ENCODE measurements around the gene NPAT.

The NPAT gene

DNA sequence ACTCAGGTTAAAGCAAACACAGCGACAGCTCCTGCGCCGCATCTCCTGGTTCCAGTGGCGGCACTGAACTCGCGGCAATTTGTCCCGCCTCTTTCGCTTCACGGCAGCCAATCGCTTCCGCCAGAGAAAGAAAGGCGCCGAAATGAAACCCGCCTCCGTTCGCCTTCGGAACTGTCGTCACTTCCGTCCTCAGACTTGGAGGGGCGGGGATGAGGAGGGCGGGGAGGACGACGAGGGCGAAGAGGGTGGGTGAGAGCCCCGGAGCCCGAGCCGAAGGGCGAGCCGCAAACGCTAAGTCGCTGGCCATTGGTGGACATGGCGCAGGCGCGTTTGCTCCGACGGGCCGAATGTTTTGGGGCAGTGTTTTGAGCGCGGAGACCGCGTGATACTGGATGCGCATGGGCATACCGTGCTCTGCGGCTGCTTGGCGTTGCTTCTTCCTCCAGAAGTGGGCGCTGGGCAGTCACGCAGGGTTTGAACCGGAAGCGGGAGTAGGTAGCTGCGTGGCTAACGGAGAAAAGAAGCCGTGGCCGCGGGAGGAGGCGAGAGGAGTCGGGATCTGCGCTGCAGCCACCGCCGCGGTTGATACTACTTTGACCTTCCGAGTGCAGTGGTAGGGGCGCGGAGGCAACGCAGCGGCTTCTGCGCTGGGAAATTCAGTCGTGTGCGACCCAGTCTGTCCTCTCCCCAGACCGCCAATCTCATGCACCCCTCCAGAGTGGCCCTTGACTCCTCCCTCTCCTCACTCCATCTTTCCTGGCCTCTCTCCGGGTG lies at the start of gene NPAT, which contains the start of gene ATM:
NPAT (minus strand) TSS at position 65 of the 774 bp plus-strand sequence. CDS start 102 bp downstream, outside the sequence.
ATM (plus strand) TSS at position 494 of the 774 bp plus-strand sequence. CDS start 4,558 bp downstream, outside the sequence.
- peak; percentile 99 to 100 (median 99) for DNase-seq
- intact Hi-C loops (cut with DNase I) = loop anchor here (5.0 kb wide), 3 partner anchors 100 to 440 kb away; partner anchors contain the start of gene ACAT1

DNA sequence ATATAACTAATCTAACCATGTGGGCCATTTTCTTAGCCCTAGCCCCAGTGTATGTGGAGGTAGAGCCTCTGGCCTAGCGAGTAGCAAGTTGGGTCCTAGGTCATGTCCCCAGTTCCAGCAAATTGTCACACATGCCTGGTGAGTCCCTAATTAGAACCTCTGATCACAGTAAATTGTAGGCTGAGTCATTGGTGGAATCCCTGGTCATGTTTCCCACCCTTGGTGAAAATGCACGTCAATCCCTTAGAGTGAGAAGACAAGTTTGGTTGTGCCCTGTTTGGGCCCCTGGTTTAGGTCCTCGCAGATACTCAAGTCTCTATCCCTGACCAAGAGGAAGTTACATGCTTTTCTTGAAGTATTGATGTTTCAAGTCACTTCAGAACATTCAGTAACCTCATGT lies 47.1 kb upstream of the NPAT start:
- intact Hi-C loops (cut with DNase I) = no loop called here
- DNase-seq = no peak

DNA sequence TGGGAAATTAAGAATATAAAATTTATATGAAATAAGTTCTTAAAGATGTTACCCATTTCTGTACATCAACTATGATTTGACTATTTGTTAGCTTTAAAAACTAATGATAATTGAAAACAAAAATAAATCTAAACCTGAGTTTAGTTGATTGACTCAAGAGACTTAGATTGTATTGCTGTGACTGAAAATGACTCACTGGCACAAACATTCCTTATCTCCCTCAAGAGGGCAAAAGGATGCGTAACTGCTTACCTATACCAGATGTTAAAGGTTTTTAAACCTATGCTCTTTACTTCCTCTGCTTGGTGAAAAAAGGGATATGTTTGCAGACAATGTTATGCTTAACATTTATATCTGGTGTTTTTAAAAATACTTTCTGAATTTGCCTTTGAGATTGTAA lies 30.7 kb upstream of the NPAT start:
- DNase-seq = no peak
- intact Hi-C loops (cut with DNase I) = no loop called here

DNA sequence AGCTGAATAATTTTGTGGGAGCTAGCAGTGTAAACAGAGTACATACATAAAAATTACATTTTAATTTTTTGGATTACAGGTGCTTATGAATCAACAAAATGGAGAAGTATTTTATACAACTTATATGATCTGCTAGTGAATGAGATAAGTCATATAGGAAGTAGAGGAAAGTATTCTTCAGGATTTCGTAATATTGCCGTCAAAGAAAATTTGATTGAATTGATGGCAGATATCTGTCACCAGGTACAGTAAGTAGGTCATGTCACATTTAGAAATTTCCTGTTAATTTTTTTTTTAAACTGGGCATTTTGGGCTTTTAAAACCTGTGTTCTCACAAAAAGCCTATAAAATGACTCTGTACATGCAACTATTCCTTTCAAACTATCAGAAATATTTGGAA lies 24.4 kb upstream of the NPAT start:
- intact Hi-C loops (cut with DNase I) = no loop called here
- DNase-seq = no peak

GRCh38 chr11:108246308-108246707 lies 23.9 kb upstream of the NPAT start:
- DNase-seq = no peak
- intact Hi-C loops (cut with DNase I) = no loop called here

GRCh38 chr11:108242422-108242821 lies 20.0 kb upstream of the NPAT start:
- intact Hi-C loops (cut with DNase I) = no loop called here
- no peak for DNase-seq

DNA sequence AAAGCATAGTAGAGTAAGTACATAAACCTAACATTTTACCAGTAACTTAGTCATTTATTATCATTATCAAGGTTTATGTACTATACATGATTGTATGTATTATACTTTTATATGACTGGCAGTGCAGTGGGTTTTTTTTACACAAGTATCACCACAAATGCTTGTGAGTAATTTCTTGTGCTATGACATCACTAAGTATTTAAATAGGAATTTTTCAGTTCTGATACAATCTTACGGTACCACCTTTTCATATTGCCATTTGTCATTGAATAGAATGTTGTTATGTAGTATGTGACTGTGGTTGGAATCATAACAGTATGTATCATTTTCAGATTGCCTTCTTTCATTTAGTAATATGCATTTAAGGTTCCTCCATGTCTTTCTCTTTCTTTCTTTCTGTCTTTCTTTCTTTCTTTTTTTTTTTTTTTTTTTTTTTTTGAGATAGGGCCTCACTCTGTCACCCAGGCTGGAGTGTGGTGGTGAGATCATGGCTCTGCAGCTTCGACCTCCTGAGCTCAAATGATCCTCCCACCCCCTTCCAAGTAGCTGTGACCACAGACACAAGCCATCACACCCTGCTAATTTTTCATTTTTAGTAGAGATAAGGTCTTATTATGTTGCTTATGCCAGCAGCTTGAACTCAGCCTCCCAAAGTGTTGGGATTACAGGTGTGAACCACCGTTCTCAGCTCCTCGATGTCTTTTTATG lies 19.0 kb upstream of the NPAT start:
- DNase-seq = no peak
- intact Hi-C loops (cut with DNase I) = no loop called here

DNA sequence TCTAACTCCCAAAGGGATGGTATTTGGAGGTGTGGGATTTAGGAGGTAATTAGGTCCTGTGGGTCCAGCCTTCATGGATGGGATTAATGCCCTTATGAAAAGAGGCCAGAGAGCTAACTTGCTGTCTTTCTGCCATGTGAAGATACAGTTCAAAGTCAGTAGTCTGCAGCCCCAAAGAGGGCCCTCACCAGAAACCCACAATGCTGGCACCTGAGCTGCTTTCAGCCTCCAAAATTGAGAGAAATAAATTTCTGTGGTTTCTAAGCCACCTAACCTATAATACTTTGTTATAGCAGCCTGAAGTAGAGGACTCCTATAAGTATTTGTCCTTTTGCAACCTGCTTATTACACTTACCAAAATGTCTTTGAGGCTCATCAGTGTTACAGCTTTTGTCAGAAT lies 16.6 kb upstream of the NPAT start:
- intact Hi-C loops (cut with DNase I) = no loop called here
- no peak for DNase-seq

- DNase-seq = no peak
- intact Hi-C loops (cut with DNase I) = no loop called here
These were observed 14.6 kb upstream of the NPAT start for GRCh38 chr11:108237058-108237481.

GRCh38 chr11:108235633-108236032 lies 13.2 kb upstream of the NPAT start:
- intact Hi-C loops (cut with DNase I) = no loop called here

GRCh38 chr11:108235192-108235591 lies 12.8 kb upstream of the NPAT start:
- DNase-seq = no peak
- intact Hi-C loops (cut with DNase I) = no loop called here

More at GRCh38 chr11:108235633-108236032, 13.2 kb upstream of the NPAT start:
- DNase-seq = no peak

DNA sequence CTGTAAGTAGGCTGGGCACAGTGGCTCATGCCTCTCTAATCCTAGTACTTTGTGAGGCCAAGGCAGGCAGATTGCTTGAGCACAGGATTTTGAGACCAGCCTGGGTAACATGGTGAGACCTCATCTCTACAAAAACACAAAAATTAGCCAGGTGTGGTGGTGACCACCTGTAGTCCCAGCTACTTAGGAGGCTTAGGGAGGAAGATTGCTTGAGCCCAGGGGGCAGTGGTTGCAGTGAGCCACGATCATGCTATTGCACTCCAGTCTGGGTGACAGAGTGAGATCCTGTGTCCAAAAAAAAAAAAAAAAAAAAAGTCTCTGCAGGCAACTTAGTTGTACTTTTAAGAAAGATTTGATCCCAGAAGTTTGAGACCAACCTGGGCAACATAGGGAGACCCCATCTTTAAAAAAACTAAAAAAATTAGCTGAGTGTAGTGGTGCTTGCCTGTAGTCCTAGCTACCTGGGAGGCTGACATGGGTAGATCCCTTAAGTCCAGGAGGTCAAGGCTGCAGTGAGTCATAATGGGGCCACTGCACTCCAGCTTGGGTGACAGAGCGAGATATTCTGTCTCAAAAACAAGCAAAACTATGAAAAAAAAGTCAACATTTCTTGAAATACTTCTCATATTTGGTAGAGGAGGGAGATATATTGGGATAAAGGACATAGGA lies 11.0 kb upstream of the NPAT start:
- peak in 1 of 10 donors; percentile 25 for DNase-seq
- intact Hi-C loops (cut with DNase I) = no loop called here

GRCh38 chr11:108228251-108228650 lies 5.8 kb upstream of the NPAT start:
- intact Hi-C loops (cut with DNase I) = no loop called here
- DNase-seq = no peak

DNA sequence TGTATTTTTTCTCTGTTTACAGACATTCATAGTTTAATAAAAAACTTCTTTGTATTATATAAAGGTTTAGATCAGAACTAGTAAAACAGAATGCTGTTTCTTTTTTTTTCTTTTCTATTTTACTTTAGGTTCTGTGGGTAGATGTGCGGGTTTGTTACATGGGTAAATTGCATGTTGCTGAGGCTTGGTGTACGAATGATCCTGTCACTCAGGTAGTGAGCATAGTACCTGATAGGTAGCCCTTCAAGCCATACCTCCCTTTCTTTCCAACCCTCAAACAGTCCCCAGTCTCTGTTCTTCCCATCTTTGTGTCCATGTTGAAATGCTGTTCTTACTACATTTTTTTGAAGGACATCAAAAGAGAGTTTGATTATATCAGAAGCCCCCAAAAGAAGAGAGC lies 3.6 kb upstream of the NPAT start:
- no peak for DNase-seq
- intact Hi-C loops (cut with DNase I) = no loop called here

DNA sequence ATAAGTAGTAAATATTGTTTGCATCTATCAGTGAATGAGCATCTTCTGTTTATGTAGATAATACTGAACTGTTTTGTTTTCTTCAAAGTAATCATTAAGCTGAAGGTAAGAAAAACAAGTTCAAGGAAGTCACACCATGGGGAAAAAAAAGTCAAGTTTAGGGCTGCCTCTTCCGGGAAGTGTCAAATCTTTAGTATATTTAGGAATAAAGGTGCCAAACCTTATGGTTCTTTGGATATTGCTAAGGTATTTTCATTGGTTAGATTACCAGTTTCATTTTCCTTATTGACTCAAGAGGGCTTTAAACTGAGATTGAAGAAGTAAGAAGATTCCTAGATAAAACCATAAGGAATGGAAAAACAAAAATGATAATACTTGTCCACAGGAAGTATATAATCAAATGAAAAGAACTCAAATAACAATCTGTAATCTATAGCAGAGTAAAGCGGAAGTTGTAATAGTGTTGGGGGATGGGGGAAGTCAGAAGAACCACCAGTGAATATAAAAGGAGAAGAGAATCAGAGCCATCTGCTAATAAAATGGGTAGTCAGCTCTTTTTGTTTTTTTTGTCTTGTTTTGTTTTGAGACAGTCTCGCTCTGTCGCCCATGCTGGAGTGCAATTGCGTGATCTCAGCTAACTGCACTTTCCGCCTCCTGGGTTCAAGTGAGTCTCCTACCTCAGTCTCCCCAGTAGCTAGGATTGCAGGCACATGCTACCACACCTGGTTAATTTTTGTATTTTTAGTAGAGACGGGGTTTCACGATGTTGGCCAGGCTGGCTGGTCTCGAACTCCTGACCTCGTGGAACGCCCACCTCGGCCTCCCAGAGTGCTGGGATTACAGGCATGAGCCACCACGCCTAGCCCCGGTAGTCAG lies 2.7 kb upstream of the NPAT start:
- DNase-seq = peak in 1 of 10 donors; percentile 57
- intact Hi-C loops (cut with DNase I) = loop anchor here (1.0 to 5.0 kb wide), 4 partner anchors 103 to 437 kb away; partner anchors contain the start of gene ACAT1

DNA sequence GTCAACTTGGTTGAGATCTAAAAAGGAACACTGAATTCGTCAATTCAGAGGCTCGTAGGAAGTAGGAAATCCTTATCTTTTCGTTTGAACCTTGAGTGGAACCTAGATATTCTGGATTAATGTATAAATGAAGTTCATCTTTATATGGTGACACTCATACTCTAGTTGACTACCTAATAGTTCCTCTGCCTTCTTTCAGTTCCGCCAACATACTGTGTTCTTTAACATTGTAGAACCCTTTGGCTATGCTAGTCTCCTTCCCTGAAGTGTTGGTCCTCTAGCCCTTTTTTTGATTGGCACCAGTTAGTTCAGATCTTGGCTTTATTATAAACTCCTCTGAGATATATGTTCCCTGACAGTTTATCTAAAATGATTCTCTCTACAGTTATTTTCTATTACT lies 1.9 kb upstream of the NPAT start:
- intact Hi-C loops (cut with DNase I) = loop anchor here (1.0 to 5.0 kb wide), 4 partner anchors 102 to 438 kb away; partner anchors contain the start of gene ACAT1
- no peak for DNase-seq

GRCh38 chr11:108223348-108224149 lies 1.1 kb upstream of the NPAT start:
- DNase-seq = peak in 2 of 10 donors; percentile 4 to 17
- intact Hi-C loops (cut with DNase I) = loop anchor here (1.0 to 5.0 kb wide), 4 partner anchors 101 to 439 kb away; partner anchors contain the start of gene ACAT1

- peak in 2 of 10 donors; percentile 5 to 72 for DNase-seq
- intact Hi-C loops (cut with DNase I) = loop anchor here (5.0 kb wide), 3 partner anchors 100 to 440 kb away; partner anchors contain the start of gene ACAT1
These were observed 396 bp downstream of the NPAT start for GRCh38 chr11:108221911-108222573.

All from posterior cingulate gyrus (tissue), 11 donors.